CD4-positive, alpha-beta T cell treated with Interleukin-21 for 1 hour (primary cell): Measurements from ENCODE around the gene HEATR5A.
"Not testable (repeated sequence)": the region's sequence is repeated elsewhere in the genome, so short reads cannot be mapped to it uniquely, and the experiment has no call there.

Experiments used
- DNase-seq: peaks from one replicate; pipeline ENCODE4 v3.0.0-alpha.2; 2020

The HEATR5A gene

GRCh38 chr14:31280132-31280870 is 140.0 kb downstream of the HEATR5A start:
- DNase-seq, result no peak

- no peak for DNase-seq
Measured at GRCh38 chr14:31278883-31279282, 141.5 kb downstream of the HEATR5A start.

GRCh38 chr14:31277085-31277484 is 143.3 kb downstream of the HEATR5A start:
- DNase-seq, result no peak

GRCh38 chr14:31276417-31276816 is 143.9 kb downstream of the HEATR5A start:
- not testable (repeated sequence) for DNase-seq

- DNase-seq, result no peak
Measured at GRCh38 chr14:31275731-31276130, 144.6 kb downstream of the HEATR5A start.

- no peak for DNase-seq
Measured at GRCh38 chr14:31271648-31272047, 148.7 kb downstream of the HEATR5A start.

GRCh38 chr14:31270196-31270772 is 150.1 kb downstream of the HEATR5A start:
- no peak for DNase-seq

GRCh38 chr14:31269634-31270195 is 150.6 kb downstream of the HEATR5A start:
- no peak for DNase-seq

GRCh38 chr14:31268216-31268615 is 152.1 kb downstream of the HEATR5A start:
- DNase-seq, result no peak

GRCh38 chr14:31266437-31267331 is 153.7 kb downstream of the HEATR5A start:
- no peak for DNase-seq

GRCh38 chr14:31265701-31266398 is 154.5 kb downstream of the HEATR5A start:
- no peak for DNase-seq

- DNase-seq, result no peak
Measured at GRCh38 chr14:31263485-31264133, 156.7 kb downstream of the HEATR5A start.

- no peak for DNase-seq
Measured at GRCh38 chr14:31261859-31262731, 158.3 kb downstream of the HEATR5A start.

- DNase-seq, result no peak
Measured at GRCh38 chr14:31261523-31261858, 158.9 kb downstream of the HEATR5A start.

GRCh38 chr14:31259040-31259435 is 161.3 kb downstream of the HEATR5A start:
- not testable (repeated sequence) for DNase-seq

- no peak for DNase-seq
Measured at GRCh38 chr14:31258427-31259039, 161.8 kb downstream of the HEATR5A start.

GRCh38 chr14:31257554-31258426 is 162.6 kb downstream of the HEATR5A start:
- not testable (repeated sequence) for DNase-seq

GRCh38 chr14:31257244-31257553 is 163.2 kb downstream of the HEATR5A start:
- DNase-seq, result no peak

GRCh38 chr14:31256534-31257243 is 163.7 kb downstream of the HEATR5A start:
- DNase-seq, result no peak
